ENCODE measurements around the gene GTF2F1.
"Not testable (repeated sequence)": the region's sequence is repeated elsewhere in the genome, so short reads cannot be mapped to it uniquely, and the experiment has no call there.

The GTF2F1 gene

DNA sequence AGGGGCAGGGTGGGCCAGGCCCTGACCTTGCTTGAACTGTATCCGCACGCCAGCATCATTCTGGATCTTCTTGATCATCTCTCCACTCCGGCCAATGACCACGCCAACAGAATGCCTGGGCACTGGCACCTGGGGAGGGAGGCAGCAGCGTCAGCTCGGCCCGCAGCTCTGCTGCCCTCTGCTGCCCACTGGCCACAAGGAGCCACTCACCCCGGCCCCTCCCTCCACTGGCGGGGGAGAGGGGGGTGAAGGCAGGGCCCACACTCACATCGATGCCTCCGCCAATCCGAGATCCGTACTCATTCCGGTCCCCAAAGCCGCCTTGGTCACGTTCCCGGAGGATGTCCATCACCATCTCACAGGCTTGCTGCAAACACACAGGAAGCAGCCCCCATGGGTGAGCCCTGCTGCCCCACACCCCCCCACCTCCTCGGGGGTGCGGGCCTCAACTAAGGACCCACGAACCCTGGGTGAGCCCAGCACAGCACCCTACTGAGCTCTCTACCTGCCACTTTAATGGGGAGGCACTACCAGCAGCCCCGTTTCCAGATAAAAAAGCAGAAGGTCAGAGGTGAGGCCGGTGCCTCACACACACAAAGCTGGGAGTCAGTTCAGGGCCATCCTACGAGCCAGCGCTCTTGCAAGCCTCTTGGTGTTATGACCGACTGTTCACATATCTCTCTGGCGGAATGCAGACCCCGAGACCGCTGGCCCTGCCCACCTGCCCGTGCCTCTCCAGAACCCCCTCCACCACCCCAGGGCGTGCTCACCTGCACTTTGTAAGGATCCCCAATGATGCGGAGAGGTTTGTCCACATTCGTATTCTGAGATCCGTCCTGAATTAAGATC, 25.0 kb upstream of the GTF2F1 start:
- DNase-seq = no peak

DNA sequence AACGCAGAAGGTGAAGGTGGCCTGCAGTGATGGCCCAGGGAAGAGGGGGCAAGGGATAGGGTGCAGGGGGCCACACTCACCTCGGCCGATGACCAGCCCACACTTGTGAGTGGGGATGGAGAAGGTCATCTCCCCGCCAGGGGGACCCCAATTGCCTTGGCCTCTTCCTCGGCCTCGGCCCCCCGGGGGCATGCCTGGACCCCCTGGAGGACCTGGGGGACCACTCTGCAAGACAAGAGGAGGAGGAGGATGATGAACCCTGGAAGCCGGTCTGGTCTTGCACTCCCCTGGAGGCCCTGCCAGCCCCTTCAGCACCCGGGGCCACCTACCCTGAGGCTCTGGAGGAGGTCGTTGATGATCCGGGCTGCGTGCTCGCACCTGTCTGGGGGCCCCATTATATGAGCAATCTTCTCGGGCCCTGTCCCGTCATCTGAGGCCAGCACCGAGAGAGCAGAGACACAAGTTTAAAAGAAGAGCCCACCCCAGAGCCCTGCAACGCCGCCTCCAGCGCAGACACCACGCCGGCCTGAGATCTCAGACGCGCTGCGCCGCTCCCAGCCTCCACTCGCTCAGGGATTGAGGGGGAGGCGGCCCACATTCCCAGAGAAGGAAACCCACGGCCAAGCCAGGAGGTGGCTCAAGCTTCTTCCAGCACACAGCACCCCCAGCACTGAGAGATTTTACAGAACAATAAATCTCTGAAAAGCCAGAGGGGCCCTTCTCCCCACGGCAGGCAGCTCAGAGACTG, 23.9 kb upstream of the GTF2F1 start:
- DNase-seq = no peak

DNA sequence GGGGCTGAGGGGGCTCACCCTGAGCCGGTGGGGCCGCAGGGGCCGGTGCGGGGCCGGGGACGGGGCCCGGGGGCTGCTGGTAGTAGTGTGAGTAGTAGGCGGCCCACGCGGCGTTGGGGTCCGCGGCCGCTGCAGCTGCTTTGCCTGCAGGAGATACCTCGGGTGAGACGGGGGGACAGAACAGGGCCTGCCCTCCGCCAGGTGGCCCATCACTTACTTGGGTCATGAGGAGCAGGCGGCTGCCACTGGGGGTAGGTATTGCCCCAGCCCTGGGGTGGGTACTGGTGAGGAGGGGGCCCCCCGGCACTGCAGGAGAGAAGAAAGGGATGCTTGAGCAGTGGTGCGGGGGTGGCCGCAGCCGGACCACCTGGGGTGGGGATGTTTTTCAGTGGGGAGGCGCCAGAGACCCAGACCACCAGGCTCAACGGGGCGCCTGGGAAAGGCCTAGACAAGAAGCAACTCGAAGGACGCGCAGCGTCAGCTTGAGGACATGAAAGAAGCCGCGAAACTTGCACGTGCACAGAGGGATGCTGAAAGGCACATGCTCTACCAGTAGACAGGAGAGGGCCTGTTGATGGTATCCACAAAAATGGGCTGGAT, 22.7 kb upstream of the GTF2F1 start:
- DNase-seq = no peak

DNA sequence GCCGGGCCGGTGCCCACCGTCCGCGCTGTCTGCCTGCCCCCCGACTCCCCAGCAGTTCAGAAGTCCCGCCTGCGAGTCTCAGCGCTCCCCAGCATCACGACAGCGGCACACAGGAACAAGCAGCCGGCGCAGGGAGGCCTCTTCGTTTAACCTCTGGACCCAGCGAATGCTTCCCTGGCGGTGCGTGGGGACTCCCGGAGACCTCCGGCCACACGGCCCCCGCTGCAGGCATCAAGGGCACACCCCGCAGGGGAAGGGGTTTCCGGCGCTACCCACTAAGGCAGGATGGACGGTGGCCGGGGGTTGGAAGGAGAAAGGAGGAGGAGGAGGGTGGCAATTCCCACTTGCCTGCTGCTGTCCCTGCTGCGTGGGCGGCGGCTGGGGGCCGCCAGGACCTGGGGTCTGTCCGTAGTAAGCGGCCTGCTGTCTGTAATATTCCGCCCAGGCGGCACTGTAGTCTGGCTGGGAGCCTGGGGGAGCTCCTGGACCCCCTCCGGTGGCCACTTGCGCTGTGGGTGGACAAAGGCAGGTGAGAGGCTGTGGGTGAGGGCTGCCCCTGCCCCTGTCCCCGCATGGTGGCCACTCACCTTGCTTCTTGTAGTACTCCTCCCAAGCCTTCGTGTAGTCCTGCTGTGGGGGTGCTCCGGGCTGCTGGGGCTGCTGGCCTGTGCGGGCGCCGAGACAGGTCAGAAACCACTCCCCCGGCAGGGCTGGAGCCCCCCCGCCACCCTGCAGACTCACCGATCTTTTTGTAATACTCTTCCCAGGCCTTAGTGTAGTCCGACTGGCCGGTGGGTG, 22.0 kb upstream of the GTF2F1 start:
- DNase-seq = no peak

DNA sequence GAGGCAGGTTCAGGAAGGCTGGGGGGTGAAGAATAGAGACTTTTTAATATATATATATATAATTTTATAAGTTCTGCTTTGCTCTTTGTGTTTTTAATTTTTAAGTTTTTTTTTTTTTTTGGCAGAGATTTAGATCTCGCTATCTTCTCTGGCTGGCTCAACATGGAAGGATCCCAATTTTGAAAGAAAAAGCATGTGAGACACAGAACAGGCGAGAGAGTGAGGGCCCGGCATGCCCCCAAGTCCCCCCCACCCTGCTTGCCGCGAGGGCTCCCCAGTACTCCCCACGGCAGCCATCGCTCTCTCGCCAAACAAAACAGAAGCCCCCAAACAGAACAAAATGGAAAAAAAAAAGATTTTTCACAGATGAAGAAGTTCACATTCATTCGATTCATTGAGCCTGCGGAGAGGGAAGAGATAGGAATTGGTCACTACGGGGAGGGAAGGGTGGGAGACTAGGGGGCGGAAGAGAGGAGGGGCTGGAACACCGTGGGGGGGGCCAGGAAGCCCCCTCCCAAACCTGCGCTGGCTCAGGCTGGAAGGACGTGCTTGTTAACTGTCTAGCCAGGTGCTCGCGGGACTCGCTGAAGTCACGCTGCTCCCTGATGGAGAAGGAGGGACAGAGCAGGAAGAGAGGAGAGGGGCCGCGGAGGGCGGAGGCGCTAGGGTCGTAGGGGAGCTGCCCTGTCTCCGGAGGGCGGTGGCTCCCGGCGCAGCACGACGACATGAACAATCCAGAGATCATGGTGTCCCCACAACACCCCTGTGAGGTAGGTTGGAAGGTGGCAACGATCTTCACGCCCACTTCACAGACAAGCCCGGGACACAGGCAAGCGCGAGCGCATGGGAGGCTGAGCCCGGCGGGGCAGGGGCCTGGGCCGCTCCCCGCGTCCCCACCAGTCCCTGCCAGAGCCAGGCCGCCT, 21.0 kb upstream of the GTF2F1 start:
- no peak for DNase-seq

DNA sequence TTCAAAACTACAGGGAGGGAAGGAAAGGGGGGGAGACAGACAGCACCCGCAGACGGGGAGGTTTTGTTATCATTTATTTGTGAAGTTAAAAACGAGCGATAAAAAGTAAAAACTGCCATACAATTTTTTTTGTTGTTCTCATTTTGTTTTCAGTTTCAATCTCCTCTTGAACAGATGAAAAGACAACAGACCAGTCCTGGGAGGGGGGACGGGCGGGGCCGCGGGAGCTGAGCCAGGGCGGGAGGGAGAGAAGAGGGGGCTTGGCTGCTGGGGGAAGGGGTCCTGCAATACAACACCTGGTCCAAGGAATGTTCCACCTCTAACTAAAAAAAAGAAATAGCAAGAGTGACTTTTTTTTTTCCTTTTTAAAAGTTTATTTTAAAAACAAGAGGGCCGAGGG, 20.3 kb upstream of the GTF2F1 start:
- no peak for DNase-seq

DNA sequence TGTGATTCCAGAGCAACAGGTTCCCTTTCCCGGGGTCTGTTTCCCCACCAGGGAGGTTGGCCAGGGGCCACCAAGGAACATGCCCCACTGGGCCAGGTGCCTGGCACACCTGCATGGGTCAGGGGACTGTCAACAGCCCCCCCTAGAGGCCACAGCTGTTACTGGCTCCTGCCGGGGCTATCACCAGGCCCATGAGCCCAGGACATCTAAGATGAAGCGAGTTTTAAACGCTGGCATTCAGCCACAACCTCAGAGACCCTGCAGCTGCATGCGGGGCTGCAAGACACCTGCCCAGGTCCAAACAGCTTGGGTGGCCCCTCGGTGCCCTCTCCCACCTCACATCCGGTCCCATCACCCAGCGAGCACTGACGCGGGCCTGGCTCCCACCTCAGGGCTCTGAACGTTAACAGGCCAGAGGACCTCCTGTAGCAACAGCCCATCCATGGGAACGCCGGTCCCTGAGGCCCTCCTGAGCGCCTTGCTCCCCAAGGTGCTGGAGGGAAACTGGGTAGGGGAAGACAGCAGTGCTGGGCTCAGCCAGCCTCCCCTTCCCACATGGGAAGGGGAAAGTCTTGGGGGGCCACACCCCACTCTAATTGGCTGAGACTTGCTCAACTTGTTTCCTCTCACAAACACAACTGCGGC, 19.6 kb upstream of the GTF2F1 start:
- DNase-seq = no peak

DNA sequence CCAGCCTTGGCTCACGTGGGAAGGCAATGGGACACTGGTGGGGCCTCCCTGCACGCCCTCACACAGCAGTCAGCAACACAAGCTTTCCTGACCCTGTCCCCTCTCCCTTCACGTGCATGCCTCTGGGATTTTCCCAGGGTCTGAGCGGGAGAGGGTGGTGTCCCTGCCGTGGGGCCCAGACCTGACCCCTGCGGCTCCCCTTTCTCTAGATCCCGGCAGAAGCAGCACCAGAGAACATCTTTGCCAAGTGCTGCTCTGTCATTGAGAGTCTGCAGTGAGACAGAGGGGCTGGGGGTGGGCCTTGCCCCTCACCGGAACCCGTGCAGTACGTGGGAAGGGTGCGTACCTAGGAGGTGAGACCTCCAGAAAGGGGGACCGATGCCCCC, 19.1 kb upstream of the GTF2F1 start:
- DNase-seq = no peak

DNA sequence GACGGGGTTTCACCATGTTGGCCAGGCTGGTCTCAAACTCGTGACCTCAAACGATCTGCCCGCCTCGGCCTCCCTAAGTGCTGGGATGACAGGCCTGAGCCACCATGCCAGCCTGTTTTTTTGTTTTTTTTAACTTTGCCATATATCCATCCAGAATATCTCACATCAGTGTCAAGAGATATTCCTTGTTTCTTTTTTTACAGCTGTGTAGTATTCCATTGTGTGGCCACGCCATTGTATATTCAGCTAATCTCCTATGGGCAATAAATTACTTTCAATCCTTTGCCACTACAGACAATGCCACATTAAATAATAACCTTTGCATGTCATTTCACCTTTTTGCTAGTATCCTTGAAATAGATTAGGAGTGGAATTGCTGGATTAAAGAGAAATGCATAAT, 16.4 kb upstream of the GTF2F1 start:
- DNase-seq = no peak

DNA sequence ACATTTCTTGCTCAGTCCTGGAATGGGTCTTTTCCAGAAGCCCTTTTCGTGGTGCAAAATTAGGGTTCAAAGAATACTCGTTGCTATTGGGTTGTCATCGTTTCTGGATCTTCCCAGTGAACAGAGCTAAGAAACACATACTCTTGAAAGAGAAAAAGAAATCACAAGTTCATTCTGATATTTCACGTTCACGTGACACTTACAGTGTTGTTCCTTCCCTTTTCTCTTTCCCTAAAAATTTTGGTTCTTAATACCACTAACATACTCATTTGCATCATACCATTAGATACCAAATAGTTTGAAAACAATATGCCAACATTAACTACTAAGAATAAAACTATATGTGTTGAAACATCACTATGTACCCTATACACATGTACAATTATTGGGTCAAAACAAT, 13.4 kb upstream of the GTF2F1 start:
- DNase-seq = no peak

DNA sequence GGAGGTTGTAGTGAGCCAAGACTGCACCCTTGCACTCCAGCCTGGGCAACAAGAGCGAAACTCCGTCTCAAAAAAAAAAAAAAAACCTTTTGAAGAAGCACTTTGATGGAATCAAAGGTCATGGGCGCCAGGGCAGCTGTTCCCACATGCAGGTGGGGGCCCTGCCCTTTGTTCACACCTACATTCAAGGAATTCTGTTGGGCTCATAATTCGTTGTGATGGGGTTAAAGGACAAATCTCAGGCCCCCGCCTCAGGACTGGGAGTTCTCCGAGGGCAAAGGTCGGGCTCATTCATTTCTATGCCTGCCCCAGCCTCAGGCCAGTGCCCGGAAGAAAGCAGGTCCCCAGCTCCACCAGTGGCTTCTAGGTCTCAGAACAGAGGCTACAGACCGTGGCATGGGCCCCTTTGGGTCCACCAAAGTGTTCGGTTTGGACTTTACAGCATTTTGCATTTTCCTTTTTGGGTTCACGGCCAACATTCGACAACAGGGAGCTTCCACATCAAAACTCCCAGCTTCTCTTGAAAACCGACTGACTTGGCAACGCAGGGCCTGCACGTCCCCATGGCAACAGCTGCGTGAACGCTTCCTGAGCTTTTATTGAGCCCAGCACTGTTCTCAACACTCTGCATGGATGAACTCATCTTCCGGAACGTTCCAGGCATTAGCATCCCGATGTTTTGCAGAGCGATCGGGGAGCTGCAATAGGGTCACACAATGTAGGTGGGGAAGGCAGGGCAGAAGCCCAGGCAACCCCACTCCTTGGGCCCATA, 10.1 kb upstream of the GTF2F1 start:
- DNase-seq = peak; percentile 26

DNA sequence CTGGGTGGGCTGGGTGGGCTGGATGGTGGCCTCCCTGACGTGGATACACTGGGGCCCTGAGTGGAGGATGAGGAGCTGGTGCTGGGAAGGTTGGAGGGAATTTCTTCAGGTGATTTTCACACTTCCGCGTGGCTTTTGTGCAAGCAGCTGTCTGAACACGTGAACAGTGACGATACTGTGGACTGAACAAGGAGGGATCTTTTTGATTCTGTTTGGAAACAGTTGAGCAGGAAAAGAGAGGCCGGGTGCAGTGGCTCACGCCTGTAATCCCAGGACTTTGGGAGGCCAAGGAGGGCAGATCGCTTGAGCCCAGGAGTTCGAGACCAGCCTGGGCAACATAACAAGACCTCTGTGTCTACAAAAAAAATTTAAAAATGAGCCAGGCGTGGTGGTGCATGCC, 9.1 kb upstream of the GTF2F1 start:
- no peak for DNase-seq

DNA sequence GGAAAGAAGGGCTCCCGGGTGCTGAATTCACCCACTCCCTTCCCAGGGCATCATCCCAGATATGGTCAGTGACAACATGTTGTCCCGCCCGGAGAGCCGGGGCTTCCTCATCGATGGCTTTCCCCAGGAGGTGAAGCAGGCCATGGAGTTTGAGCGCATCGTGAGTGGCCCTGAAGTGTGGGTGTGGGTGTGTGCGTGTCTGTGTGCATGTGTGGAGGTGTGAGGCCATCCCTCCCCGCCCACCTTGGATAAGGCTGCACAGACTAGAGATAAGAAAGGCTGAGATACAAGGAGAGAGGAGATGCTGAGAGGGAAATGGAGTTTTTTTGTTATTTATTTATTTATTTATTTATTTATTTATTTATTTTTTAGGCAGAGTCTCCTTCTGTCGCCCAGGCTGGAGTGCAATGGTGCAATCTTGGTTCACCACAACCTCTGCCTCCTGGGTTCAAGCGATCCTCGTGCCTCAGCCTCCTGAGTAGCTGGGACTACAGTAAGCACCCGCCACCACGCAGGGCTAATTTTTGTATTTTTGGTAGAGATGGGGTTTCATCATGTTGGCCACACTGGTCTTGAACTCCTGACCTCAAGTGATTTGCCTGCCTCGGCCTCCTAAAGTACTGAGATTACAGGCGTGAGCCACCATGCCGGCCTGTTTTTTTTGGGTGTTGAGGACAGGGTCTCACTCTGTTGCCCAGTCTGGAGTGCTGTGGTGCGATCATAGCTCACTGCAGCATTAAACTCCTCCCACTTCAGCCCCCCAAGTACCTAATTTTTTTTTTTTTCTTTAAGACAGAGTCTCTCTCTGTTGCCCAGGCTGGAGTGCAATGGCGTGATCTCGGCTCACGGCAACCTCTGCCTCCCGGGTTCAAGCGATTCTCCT, 7.3 kb upstream of the GTF2F1 start:
- not testable (repeated sequence) for DNase-seq

DNA sequence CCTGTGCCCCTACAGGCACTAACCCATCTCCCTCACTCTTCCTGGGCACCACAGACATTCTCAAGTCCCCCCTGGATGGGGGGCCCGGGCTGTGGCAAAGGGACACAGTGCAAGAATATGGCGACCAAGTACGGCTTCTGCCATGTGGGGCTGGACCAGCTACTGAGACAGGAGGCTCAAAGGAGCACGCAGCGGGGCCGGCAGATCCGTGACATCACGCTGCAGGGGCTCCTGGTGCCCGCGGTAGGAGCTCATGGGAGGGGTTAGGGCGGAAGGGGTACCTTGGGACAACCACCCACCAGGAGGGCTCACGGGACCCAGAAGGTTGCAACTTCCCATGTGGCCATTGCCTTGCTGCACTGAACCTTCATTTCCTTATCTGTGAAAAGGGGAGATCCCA, 3.3 kb upstream of the GTF2F1 start:
- no peak for DNase-seq

DNA sequence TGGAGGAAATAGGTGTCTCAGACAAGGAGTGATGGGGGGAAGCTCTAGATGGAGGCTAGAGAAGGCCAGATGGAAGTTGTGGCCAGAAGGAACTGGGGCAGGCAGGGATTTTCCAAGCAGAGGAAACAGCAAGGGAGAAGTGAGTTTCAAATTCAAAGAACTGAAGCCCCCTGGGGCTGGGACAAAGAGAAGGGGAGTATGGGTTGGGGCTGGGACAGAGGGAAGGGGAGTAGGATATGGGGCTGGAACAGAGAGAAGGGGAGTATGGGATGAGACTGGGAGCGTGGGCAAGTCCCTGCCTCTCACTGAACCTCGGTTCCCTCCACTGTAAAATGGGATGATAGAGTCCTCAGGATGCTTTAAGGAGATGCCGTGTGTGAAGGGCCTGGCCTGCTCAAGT, 1.9 kb upstream of the GTF2F1 start:
- no peak for DNase-seq

DNA sequence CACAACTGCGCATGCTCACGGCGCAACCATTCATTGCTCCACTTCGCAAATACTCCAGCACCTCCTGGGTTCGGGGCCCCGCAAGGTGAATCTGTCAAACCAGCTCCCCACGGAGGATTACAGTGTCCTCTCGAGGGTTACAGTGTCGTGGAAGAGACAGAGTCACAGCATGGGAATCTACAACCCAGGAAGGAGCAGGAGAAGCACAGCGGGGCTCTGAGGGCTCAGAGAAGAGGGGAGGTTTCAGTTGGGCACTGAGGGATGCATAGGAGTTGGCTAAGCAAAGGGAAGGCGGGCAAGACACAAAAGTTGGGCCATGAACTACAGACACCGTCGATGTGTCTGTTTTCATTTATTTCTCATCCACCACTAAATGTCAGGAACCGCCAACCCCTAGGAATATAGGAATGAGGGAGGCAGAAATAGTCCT, 1.0 kb upstream of the GTF2F1 start:
- DNase-seq = no peak

DNA sequence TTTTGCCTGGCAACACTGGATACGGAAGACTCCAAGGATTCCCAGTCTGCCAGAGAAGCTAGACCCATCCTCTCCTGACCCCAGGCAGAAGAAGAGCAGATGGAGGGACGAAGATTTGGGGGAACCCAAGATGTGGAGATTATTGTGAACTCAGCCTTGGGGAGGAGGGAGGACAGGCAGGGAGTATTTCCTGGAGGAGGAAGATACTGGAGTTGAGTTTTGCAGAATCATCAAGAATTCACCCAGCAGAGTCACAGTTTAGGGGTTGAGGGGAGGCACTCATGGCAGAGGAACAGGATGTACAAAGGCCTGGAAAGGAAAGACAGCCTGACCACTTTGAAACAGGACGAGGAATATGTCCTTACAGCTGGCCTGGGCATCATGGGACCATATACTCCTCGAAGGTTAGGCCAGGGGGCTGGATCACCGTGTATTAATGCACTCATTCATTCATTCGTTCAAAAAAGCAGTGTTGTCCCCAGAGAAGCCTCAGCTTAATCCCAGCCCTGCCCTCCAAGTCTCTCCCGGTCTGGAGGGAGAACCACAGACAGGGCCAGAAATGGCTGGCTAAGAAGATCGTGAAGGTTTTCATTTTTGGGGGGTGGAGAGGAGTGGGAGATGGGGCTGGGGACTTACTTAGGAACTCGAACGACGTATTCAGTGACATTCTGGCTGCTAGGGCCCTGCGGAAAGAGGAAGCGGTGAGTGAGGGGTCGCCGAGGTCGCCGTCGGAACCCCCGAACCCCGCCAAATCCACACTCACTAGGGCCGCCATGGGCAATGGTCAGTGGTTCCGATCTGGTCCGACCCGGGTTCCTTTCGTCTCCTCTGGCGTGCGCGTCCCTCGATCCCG, 517 bp downstream of the GTF2F1 start:
- DNase-seq = no peak

DNA sequence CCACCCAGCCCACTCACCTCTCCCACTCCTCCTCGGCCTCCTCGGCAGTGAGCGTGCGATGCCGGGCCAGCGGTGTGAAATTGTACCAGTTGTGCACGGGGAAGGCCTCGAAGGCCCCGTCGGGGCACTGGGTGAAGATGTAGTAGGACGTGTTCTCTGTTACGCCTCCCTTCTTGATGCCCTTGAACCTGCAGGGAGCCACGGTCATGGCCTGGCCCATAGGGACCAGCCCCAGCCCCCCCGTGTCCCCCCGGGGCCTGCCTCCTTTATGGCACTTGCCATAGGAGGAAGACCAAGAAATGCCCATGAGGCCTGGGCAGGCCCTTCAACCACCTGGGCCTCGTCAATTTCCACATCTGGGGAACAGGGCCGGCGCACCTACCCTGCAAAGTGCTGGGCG, 5.6 kb downstream of the GTF2F1 start:
- DNase-seq = no peak

DNA sequence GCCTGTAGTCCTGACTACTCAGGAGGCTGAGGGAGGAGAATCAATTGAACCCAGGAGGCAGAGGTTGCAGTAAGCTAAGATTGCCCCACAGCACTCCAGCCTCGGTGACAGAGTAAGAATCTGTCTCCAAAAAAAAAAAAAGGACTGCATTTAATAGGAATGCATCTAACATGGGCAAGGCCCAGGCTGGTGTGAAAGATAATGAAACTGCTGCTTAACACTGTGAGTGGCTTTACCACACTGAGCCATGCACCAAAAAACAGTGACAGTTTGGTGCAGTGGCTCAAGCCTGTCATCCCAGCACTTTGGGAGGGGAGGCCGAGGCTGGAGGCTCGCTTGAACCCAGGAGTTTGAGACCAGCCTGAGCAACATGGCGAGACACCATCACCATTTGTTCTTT, 8.6 kb downstream of the GTF2F1 start:
- no peak for DNase-seq

Data from DMS79 (cell line).